Kidney capillary endothelial cell (primary cell): ENCODE data around the gene CCDC183.
"Not testable (repeated sequence)": the region's sequence is repeated elsewhere in the genome, so short reads cannot be mapped to it uniquely, and the experiment has no call there.

Experiments used
- DNase-seq: peaks from one replicate; pipeline ENCODE4 v3.0.0-alpha.2; 2018; ENCODE audit warnings: low spot score

Gene CCDC183

DNA sequence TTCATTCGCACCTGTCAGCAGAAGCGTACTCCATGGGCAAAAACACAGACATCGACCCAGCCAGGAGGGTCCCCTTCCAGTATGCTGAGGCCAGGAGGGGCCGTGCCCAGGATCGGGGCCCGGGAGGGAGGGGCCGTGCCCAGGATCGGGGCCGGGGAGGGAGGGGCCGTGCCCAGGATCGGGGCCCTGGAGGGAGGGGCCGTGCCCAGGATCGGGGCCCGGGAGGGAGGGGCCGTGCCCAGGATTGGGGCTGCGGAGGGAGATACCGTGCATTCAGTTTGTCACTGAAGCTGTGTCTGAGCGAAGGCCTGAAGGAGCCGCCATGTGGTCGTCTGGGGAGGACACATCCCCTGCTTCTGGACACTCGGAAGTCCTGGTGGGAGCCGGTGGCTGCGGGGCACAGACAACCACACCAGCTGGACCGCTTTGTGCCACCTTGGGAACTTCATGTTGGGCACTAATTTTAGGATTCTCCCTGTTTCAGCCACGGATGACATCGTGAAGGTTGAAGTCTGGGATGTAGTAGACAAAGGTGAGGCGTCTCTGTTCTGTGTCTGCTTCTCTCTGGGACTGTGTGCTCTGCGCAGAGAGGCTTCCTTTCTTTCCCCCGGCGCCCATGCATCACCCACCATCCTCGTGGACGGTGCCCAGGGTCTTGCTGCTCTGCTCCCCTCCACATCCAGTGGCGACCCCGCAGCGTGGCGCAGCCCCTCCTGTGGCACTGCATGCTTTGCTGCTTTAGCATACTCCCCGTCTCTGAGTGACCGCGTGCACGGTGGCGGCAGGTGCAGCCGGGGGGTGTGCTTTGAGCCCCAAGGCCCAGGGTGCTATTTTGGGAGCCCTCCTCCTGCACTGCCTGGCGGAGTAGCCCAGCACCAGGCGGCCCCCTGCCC is 29.4 kb downstream of the CCDC183 start:
- DNase-seq: no peak

DNA sequence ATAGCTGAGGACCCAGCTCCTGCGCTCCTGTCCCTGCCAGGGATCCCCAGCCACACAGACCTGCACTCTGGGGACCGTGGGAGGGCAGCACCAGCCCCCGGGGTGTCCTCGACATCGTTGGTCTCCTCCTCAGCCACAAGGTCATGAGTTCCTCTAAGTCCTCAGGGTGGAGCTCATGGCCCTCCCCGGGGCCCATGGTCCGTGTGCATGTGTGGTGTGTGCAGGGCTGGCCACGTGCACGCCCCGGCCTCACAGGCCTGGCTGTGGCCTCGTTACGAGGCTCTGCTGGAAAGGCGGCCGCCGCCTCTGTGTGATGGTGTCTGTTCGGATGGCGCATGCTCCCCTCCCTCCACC is 30.0 kb downstream of the CCDC183 start:
- no peak for DNase-seq

DNA sequence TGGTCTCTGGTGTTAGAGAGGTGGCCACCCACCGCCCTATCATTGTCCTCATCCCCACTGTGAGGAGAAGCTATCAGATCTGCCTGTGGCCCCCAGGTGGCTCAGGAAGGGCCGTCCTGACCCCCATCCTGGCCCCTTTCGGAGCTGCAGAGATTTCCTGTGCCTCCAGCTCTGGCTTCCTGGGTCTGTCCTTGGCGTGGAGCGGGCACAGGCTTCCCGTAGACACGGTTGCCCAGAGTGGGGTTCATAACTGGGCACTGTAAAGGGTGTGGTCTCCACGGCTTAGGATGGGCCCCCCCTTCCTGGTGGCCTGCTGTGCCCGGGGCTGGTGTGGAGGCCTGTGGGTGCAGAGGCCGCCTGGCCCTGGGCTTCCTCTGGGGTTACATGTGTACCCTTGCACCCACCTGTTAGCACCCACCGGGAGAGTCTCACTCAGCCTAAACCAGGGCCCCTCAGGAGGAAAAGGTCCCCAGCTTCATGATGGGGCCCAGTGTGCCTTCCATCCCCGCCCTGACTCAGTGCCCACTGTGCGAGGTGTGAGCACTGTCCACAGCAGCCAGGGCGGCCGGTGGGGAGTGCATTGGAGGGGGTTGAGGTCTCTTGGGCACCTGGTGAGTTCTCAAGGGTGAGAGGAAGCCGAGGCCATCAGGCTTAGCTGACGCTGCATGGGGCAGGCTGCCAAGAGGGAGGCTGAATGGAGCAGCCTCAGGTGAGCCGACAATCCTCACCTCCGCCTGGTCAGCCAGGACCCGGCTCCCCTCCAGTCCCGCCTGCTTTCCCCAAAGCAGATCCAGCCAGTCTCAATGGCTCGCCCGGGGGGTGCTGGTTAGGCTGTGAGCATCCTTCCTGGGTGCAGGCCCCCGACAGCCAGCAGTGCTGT is 30.8 kb downstream of the CCDC183 start:
- DNase-seq: no peak

DNA sequence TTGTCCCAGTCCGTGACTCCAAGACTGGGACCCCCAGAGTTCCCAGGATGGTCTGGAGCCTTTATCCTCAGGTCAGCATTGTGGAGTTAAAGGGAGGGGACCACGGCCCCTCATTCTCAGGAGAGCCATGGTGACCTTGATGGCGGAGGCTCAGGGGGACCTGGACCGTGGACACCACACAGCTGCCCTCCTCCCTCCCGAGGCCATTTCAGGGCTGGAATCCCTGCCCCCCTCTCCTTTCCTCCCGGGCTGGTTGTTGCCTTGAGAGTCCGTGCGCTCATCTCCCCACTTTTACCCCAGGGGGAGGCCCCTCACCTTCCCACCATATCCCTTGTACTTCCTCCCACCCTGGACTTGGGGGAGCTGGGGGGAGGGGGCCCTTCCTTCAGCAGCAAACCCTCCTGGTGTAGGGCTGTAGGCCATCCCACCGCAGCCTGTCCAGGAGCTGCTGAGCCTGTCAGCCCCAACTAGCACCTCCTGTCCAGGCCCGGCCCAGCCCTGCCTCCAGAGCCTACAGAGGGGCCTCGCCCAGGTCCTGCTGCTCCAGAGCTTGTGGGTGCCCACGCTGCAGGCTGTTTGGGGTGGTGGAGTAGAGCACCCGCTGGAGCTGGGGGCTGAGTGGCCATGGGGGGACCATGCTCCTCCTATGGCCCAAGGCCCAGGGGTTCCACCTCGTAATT is 31.8 kb downstream of the CCDC183 start:
- DNase-seq: no peak

DNA sequence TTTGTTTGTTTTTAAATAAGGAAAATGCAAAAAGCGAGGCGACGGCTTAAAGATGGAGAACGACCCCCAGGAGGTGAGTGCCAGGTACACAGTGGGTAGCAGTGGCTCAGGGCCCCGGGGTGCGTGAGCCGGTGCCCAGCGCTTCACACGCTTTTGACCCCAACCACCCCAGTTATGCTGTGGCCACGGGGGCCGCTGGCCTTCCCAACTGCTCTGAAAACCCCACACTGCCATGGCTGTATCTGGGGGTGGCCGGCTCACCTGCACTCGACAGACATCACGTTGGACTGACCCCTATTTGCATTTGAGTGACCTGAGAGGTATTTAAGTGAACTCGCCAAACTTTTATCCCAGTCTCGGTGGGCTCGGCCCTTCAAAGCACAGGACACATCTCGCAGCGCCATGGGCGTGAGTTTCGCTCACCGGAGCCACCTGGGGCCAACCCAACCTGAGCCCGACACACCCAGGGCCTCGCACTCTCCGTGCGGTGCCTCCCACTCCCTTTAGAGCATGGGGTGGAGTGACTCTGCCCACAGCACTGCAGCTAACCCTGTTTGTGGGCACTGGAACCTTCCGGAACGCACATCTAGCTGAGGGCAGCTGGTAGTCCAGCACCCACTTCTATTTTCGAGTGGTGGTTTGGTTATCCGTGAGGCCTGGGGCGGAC is 32.5 kb downstream of the CCDC183 start:
- DNase-seq: no peak

DNA sequence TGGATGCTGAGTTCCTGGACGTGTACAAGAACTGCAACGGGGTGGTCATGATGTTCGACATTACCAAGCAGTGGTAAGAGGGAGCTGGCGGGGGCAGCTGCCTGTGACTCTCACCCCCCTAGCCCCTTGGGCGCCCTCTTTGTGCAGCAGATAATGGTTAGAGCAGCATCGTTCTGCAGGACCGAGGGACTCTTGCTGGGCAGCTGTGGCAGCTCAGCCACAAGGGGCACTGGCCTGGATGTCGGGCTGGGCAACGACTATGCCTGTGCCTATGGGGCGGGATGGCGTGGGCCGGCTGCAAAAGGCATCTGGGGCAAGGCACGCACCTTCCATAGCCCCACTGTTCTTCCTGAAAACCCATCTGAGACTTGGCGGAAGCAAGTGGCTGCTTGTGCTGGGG is 33.3 kb downstream of the CCDC183 start:
- no peak for DNase-seq

DNA sequence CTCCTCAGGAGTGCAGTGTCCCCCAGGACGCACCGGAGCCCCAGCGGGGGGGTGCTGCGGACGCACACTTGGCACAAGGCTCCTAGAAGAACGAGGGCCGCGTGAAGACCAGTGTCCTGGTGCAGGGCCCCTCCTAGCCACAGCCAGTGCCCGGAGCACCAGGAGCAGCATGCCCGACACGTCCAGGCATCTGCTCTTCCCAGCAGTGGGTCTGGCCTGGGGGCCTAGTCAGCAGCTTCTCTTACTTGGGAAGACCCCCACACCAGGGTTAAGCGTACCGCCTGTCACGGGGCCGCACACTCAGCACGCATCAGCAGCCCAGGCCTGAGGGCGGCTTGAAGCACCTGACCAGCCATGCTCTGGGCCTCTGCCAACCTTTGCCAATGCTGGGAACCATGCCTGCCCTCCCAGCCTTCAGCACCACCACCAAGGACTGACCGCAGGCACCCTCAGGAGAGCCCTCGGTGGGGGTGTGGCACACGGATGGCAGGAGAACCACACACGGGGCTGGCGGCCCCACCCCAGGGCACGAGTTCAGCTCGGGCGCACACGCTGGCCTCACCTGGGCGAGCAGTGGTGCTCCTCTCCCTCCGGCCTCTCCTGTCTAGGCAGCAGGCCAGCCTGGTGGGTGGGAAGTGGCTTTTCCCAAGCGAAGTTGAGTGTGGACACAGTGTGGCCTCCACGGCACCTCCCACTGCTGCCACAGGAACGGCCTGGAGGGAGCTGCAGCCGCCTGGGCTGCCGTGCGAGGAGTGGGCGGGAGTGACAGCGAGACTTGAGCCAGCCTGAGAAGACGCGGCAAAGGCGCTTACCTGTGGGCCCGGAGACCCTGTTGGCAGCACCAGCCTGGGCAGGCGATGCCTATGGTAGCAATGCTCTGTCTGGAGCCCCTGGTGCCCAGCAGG is 34.1 kb downstream of the CCDC183 start:
- no peak for DNase-seq

DNA sequence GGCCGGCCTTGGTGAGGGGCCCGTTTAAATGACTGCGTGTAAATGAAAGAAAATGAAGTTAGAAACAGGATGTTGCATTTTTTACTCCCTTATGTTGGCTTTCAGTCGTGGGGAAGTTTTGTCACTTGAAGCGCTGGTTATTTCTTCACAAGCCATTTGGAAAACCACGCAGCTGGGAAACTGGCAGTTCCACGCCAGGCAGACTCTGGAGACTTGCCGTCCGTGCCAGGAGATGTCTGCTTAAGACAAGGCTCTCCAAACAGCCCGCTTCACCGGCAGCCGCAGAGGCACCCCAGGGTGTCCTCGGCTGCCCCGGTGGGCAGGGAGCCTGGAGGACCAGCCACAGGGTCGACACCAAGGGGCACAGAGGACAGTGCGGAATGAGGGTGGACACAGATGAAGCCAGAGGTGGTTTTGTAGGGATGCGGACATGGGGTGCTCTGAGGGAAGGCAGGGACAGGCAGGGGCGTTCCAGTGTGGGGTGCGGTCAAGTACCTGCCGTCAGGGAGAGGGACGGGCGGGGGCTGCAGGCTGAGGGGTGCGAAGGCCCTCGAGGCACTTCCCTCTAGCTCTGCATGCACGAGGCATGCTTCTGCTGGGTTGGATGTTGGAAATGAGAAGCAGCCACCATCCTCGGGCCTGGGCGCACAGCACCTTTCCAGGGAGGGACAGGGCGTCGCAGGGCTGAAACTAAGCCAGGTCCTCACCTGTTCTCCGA is 35.0 kb downstream of the CCDC183 start:
- DNase-seq: no peak

DNA sequence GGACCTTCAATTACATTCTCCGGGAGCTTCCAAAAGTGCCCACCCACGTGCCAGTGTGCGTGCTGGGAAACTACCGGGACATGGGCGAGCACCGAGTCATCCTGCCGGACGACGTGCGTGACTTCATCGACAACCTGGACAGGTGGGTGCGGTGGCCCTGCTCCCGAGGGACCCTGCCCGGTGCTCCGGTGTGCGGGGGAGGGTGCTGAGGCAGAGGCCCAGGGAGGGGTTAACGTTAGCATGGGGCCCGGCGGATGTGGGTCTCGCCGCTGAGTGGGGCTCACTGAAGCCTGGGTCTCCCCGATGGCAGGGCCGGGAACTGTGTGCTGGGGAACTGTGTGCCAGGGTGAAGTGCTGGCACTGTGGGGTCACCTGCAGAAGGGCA is 35.6 kb downstream of the CCDC183 start:
- no peak for DNase-seq

DNA sequence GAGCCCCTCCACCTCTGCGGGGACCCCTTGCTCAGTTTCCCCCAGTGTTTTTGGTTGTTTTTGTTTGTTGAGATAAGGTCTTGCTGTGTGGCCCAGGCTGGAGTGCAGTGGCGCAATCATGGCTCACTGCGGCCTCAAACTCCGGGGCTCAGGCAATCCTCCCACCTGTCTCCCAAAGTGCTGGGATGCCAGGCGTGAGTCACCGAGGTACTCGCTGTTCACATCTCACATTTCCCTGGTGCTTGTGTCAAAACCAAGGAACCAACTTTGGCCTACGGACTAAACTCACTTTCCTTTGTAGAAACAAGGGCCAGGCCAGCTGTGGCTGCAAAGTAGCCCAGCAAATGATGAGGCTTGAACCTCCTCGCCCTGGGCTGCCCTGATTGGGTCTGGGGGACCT is 36.4 kb downstream of the CCDC183 start:
- DNase-seq: no peak

DNA sequence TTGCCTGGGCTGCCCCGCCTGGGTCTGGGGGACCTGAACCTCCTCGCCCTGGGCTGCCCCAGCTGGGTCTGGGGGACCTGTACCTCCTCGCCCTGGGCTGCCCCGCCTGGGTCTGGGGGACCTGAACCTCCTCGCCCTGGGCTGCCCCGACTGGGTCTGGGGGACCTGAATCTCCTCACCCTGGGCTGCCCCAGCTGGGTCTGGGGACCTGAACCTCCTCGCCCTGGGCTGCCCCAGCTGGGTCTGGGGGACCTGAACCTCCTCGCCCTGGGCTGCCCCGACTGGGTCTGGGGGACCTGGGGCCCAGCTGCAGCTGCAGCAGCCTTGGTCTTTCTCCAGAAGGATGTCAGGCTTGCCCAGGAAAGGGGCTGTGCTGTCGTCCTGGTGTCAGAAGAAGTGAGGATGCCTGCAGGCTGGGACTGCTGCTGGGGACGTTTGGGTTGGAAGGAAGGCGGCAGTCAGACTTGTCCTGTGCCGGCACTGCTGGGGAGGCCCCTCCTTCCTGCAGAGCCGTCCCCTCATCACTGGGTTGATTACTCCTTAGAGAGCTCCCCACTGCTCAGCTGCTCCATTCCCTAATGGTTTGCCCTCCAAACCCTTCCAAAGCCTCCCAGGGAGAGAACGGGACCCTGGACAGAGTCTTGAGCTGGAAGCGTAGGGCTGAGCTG is 37.4 kb downstream of the CCDC183 start:
- DNase-seq: not testable (repeated sequence)

DNA sequence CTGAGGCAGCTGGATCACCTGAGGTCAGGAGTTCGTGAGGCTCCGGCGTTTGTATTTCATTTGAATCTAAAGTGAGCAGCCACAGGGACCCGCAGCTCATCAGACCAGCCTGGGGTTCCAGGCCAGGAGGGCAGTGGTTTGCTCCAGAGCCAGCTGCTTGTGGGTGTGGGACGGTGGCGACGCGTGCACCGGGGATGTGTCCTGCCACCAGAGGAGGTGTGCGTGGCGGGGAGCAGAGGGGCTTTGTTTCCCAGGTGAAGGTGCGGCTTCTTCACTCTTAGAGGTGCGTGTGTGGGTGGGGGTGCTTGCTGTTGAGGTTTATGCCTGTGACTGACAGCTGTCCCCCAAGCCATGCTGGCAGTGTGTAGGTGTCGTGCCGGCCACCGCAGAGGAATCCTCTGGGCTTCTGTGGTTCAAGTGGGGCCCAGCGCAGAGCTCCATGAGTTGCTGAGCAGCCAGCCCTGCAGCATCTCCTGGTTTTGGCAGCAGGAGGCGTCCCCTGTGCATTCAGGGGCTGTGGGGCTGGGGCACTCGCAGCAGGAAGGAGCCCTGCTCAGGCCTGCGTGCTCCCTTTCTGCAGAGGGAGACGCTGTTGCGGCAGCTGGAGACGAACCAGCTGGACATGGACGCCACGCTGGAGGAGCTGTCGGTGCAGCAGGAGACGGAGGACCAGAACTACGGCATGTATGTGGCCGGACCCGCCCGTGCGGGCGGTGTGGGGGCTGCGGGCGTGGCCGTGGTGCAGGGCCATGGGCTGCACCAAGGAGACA is 39.2 kb downstream of the CCDC183 start:
- no peak for DNase-seq

DNA sequence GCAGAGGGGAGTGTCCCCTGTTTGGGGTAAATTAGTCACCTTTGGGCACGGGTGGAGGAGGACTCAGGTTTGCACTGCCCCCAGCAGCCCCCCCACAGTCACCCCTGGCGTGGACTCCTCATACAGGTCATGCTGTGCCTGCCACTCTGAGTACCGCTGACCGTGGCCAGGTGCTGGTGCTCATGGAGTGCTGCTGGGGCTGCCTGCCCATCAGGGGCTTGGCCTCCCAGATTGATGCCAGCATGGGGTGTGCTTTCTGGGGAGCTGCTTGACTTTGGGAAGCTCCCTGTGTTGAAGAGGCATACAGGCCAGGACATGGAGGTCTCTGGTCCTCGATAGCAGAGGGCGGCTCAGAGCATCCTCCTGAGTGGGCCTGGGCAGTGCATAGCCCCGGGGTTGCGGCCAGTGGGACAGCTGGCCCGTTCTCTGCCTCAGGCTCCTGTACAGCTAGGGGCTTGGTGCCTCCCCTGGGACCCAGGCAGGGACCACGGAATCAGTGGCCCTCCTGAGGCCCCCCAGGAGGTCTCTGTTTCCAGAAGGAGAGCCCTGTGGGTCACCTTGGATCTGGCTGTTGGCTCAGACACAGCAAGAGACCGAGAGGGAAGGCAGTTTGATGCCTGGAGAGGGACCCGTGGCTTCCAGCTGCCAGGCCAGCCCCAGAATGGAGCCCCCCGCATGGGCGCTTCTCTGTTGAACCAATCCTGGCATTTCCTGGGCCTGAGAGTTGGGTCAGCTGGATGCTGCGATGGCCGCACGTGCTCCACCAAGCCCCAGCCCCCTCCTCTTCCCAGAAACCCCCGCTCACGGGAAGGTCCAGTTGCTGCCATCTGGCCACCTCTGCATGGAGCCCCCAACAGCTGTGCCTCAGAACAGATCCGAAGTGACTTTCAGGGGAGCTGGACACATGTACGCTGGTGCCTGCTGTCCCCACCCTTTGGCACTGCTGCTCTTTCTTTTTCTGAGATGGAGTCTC is 40.1 kb downstream of the CCDC183 start:
- DNase-seq: no peak

DNA sequence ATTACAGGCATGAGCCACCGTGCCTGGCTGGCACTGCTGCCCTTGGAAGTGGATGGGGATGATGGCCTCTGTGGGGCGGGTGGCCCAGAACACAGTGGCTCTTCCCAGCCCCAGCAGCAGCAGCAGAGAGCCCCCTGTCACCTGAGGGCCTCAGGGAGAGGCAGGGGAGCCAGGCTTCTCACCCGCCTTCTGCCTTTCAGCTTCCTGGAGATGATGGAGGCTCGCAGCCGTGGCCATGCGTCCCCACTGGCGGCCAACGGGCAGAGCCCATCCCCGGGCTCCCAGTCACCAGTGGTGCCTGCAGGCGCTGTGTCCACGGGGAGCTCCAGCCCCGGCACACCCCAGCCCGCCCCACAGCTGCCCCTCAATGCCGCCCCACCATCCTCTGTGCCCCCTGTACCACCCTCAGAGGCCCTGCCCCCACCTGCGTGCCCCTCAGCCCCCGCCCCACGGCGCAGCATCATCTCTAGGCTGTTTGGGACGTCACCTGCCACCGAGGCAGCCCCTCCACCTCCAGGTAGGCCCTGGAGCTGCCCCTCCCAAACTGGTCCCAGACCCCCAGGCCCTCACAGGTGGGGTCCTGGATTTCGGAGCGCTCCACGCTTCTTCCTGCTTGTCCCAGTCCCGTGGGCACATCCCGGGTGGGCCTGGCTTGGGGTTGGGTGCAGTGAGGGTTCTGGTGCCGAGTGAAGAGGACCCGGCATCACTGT is 41.2 kb downstream of the CCDC183 start:
- no peak for DNase-seq

DNA sequence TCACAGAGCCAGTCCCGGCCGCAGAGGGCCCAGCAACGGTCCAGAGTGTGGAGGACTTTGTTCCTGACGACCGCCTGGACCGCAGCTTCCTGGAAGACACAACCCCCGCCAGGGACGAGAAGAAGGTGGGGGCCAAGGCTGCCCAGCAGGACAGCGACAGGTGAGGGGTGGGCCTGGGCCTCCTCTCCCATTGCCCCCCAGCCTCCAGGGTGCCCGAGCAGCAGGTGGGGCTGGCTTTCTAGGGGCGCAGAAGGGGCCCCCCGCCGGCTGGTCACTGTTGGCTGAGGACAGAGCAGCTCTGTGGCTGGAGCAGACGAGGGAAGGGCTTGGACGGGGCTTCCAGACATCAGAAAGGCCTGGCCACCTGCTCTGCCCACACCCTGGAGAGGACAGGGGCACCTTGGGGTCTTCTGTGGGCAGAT is 41.7 kb downstream of the CCDC183 start:
- DNase-seq: not testable (repeated sequence)

DNA sequence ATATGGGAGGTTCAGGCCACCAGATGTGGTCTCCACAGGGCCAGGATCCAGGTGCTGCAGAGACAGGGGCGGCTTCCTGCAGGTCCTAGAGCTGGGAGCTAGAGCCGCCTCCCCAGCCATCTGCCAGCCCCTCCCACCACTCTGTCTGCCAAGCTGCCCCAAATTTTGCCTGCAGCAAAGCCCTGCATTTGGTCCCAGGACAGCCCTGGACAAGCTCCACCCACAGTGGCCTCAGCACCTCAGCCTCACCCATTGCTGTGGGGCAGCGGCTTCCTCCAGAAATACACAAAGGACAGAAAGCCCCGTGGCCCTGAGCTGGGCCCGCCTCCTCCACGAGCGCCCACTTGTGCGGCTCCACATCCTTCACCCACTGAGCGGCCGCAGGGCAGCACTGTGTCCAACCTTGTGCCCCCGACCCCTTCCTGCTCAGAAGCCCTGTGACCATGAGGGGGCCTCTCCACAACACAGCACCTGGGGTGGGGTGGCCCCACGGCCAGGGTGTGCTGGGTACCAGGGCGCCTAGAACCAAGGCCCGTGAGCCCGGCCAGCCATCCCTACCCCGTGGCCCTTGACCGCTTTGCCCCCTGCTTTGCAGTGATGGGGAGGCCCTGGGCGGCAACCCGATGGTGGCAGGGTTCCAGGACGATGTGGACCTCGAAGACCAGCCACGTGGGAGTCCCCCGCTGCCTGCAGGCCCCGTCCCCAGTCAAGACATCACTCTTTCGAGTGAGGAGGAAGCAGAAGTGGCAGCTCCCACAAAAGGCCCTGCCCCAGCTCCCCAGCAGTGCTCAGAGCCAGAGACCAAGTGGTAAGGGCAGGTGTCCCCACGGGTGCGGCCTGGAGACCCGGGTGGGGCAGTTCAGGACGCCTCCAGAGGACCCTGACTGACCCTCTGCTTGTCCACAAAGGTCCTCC is 42.4 kb downstream of the CCDC183 start:
- no peak for DNase-seq
